ENCODE data around the gene RXRA.

DNA sequence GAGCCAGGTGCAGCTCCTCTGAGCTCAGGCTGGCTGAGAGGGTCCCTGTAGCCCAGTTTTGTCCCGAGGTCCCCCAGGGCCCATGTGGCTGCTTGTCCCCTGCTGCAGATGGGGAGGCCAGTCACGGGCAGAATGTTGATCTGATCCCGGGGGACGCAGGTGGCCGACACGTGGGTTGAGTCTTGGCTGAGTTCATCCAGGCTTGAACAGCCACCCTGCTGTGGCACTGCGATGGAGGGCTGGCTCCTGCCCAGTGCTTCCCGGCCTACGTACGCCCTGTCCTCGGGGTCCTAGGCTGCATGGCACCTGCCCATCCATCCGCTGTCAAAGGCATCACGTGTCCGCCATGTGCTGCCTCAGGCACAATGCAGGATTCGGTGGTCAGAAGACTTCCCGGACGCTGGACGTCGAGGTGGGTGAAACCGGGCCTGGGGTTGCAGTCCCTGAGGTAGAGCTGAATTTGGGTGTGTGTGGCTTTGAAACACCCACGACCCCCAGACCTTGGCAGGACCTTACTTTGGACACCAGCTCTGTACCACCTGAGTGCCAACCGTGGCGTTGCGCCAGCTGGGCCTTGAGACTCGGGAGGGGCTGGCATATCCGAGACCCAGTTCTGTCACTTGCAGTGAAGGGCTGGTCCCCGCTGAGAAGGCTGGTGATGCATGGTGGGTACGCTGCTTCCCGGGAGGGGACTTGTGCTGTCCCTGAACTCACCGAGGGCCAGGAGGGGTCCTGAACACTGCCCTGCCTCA is 22.3 kb downstream of the RXRA start:
- TF ChIP-seq, protein P1, sequence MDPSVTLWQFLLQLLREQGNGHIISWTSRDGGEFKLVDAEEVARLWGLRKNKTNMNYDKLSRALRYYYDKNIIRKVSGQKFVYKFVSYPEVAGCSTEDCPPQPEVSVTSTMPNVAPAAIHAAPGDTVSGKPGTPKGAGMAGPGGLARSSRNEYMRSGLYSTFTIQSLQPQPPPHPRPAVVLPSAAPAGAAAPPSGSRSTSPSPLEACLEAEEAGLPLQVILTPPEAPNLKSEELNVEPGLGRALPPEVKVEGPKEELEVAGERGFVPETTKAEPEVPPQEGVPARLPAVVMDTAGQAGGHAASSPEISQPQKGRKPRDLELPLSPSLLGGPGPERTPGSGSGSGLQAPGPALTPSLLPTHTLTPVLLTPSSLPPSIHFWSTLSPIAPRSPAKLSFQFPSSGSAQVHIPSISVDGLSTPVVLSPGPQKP (IDR thresholded peaks at IDR 0.05; ENCODE audit: borderline replicate concordance, low read depth, low read length): no peak
- TF ChIP-seq, protein P2, sequence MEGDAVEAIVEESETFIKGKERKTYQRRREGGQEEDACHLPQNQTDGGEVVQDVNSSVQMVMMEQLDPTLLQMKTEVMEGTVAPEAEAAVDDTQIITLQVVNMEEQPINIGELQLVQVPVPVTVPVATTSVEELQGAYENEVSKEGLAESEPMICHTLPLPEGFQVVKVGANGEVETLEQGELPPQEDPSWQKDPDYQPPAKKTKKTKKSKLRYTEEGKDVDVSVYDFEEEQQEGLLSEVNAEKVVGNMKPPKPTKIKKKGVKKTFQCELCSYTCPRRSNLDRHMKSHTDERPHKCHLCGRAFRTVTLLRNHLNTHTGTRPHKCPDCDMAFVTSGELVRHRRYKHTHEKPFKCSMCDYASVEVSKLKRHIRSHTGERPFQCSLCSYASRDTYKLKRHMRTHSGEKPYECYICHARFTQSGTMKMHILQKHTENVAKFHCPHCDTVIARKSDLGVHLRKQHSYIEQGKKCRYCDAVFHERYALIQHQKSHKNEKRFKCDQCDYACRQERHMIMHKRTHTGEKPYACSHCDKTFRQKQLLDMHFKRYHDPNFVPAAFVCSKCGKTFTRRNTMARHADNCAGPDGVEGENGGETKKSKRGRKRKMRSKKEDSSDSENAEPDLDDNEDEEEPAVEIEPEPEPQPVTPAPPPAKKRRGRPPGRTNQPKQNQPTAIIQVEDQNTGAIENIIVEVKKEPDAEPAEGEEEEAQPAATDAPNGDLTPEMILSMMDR (conservative IDR thresholded peaks at IDR 0.05; ENCODE audit: low read depth, low read length): no peak
- TF ChIP-seq POLR2A (IDR thresholded peaks at IDR 0.05; ENCODE audit: low read depth, low read length) (no peak), RCOR1 (IDR thresholded peaks at IDR 0.05; ENCODE audit: insufficient replicate concordance, low read length) (no peak), FOS (IDR thresholded peaks at IDR 0.05; ENCODE audit: low read depth, low read length) (no peak), RAD21 (IDR thresholded peaks at IDR 0.05; ENCODE audit: low read length) (no peak)
